Measurements from ENCODE around the gene IFNB1.

The IFNB1 gene

GRCh38 chr9:21077781-21078180 lies at the start of gene IFNB1:
IFNB1 (minus strand) TSS chr9:21077942; CDS start chr9:21077869, 73 bp downstream.
- DNase-seq (ENCODE audit: low read depth, low spot score), result no peak

GRCh38 chr9:21121595-21122251 lies 44.0 kb upstream of the IFNB1 start:
- DNase-seq (ENCODE audit: low read depth, low spot score), result no peak

- DNase-seq (ENCODE audit: low read depth, low spot score), result no peak
Measured at GRCh38 chr9:21121079-21121478, 43.3 kb upstream of the IFNB1 start.

- no peak for DNase-seq (ENCODE audit: low read depth, low spot score)
Measured at GRCh38 chr9:21119093-21119770, 41.5 kb upstream of the IFNB1 start.

- no peak for DNase-seq (ENCODE audit: low read depth, low spot score)
Measured at GRCh38 chr9:21114311-21114710, 36.6 kb upstream of the IFNB1 start.

- DNase-seq (ENCODE audit: low read depth, low spot score), result peak; percentile 50
Measured at GRCh38 chr9:21110708-21111576, 33.2 kb upstream of the IFNB1 start.

GRCh38 chr9:21104787-21105186 lies 27.0 kb upstream of the IFNB1 start:
- no peak for DNase-seq (ENCODE audit: low read depth, low spot score)

- DNase-seq (ENCODE audit: low read depth, low spot score), result no peak
Measured at GRCh38 chr9:21102305-21102704, 24.6 kb upstream of the IFNB1 start.

GRCh38 chr9:21097817-21098216 lies 20.1 kb upstream of the IFNB1 start:
- DNase-seq (ENCODE audit: low read depth, low spot score), result no peak

- DNase-seq (ENCODE audit: low read depth, low spot score), result no peak
Measured at GRCh38 chr9:21096901-21097255, 19.1 kb upstream of the IFNB1 start.

GRCh38 chr9:21096172-21096900 lies 18.6 kb upstream of the IFNB1 start:
- DNase-seq (ENCODE audit: low read depth, low spot score), result no peak

GRCh38 chr9:21095561-21095960 lies 17.8 kb upstream of the IFNB1 start:
- no peak for DNase-seq (ENCODE audit: low read depth, low spot score)

- DNase-seq (ENCODE audit: low read depth, low spot score), result no peak
Measured at GRCh38 chr9:21086538-21086937, 8.8 kb upstream of the IFNB1 start.

GRCh38 chr9:21085005-21085404 lies 7.3 kb upstream of the IFNB1 start:
- no peak for DNase-seq (ENCODE audit: low read depth, low spot score)

GRCh38 chr9:21084242-21084850 lies 6.6 kb upstream of the IFNB1 start:
- DNase-seq (ENCODE audit: low read depth, low spot score), result no peak

GRCh38 chr9:21082671-21083070 lies 4.9 kb upstream of the IFNB1 start:
- DNase-seq (ENCODE audit: low read depth, low spot score), result no peak

GRCh38 chr9:21081999-21082398 lies 4.3 kb upstream of the IFNB1 start:
- DNase-seq (ENCODE audit: low read depth, low spot score), result no peak

GRCh38 chr9:21081451-21081850 lies 3.7 kb upstream of the IFNB1 start:
- no peak for DNase-seq (ENCODE audit: low read depth, low spot score)

GRCh38 chr9:21080793-21081192 lies 3.1 kb upstream of the IFNB1 start:
- DNase-seq (ENCODE audit: low read depth, low spot score), result no peak

GRCh38 chr9:21078702-21079101 lies 960 bp upstream of the IFNB1 start:
- DNase-seq (ENCODE audit: low read depth, low spot score), result no peak

- DNase-seq (ENCODE audit: low read depth, low spot score), result no peak
Measured at GRCh38 chr9:21075484-21075883, 2.3 kb downstream of the IFNB1 start.

Measured in smooth muscle cell of the brain vasculature (primary cell).